PFSK-1 (cell line): Measurements from ENCODE around the gene SUGP2.

ENCODE experiments used
- POLR2AphosphoS5 ChIP-seq: IDR thresholded peaks from 2 replicates; pipeline ENCODE4 v1.6.1; 2012; ENCODE audit warnings: low read depth, mild to moderate bottlenecking, control low read depth, low read length, moderate library complexity
- REST ChIP-seq, 2 experiments: IDR thresholded peaks; 2 replicates each; pipeline versions ENCODE4 v1.6.1 to v1.8.0; 2011 to 2012; ENCODE audit warnings: low read depth in 2 of 2, low read length in 2 of 2, control low read depth in 1 of 2, inconsistent platforms in 1 of 2, mild to moderate bottlenecking in 1 of 2, moderate library complexity in 1 of 2; ENCODE audit not compliant: insufficient read depth in 1 of 2
- SIN3A ChIP-seq: IDR thresholded peaks from 2 replicates; pipeline ENCODE4 v1.6.1; 2012; ENCODE audit warnings: mild to moderate bottlenecking, low read length, moderate library complexity, borderline replicate concordance; ENCODE audit not compliant: insufficient read depth
- TAF1 ChIP-seq: IDR thresholded peaks from 2 replicates; pipeline ENCODE4 v1.6.1; 2012; ENCODE audit warnings: low read length, control low read depth, borderline replicate concordance; ENCODE audit not compliant: insufficient read depth

- no peak for TF ChIP-seq REST (IDR thresholded peaks at IDR 0.05; ENCODE audit: insufficient read depth in 1 of 2, low read depth in 2 of 2, low read length in 2 of 2)
- TF ChIP-seq POLR2AphosphoS5: no peak
- no peak for TF ChIP-seq SIN3A
- TF ChIP-seq TAF1: no peak
These were observed 81.5 kb downstream of the SUGP2 start for GRCh38 chr19:18951721-18952281.
